Panc1 (cell line): ENCODE measurements around the gene C2CD4A. TPM values are rescaled to one million over a fixed set of nuclear protein-coding genes. Genes with fewer than 3 reads are reported as not detected.
A peak's percentile ranks its signal among the peaks of the same experiment; 100 is the strongest.

Experiments used
- ATAC-seq: fragments of 200-7000 bp; cut with Tn5 transposase; 2 replicates; pipeline ENCODE4 v1.9.1; 2020; ENCODE audit warnings: mild to moderate bottlenecking, moderate library complexity
- BruUV-seq: library from RNA; stranded (reverse); fragments of 400-500 nt; replicated peaks from 2 replicates; lab custom pipeline; 2021; lab: Mats Ljungman, UMichigan
- CTCF ChIA-PET: fragments of 300-600 bp; sonication (Branson Sonifier 250); formaldehyde crosslinking; loops from one replicate; lab custom pipeline; 2022; ENCODE audit warnings: antibody characterized with exemption; lab: Charles Lee
- POLR2A ChIA-PET: fragments of 300-600 bp; sonication (Branson Sonifier 250); formaldehyde crosslinking; loops from one replicate; lab custom pipeline; 2022; ENCODE audit warnings: antibody characterized with exemption; lab: Charles Lee
- DNase-seq: peaks from one replicate; pipeline ENCODE4 v3.0.0-alpha.2; 2010; ENCODE audit warnings: low read depth, low spot score
- H3K27ac ChIP-seq: 2 replicates; pipeline ENCODE4 v1.5.1; 2011; ENCODE audit warnings: mild to moderate bottlenecking, low read length, inconsistent platforms
- H3K27me3 ChIP-seq: fragments of 200-500 bp; sonication (Bioruptor generic); 2 replicates; pipeline ENCODE4 v1.6.0; 2014; ENCODE audit warnings: low read length, inconsistent platforms; ENCODE audit not compliant: control insufficient read depth, insufficient read depth
- H3K36me3 ChIP-seq: fragments of 200-500 bp; sonication (Bioruptor generic); 2 replicates; pipeline ENCODE4 v1.5.1; 2014; ENCODE audit warnings: inconsistent platforms, mild to moderate bottlenecking, low read length, moderate library complexity; ENCODE audit not compliant: control insufficient read depth, insufficient read depth
- H3K4me1 ChIP-seq: 2 replicates; pipeline ENCODE4 v1.5.1; 2011; ENCODE audit warnings: inconsistent platforms, mild to moderate bottlenecking, low read length, moderate library complexity; ENCODE audit not compliant: control insufficient read depth, insufficient read depth
- H3K4me3 ChIP-seq, 2 experiments: 2 replicates each; pipeline ENCODE4 v1.5.1; 2011 to 2012; ENCODE audit warnings: low read depth in 2 of 2, low read length in 2 of 2, mild to moderate bottlenecking in 2 of 2, inconsistent platforms in 1 of 2, moderate library complexity in 1 of 2
- H3K9me3 ChIP-seq: fragments of 200-500 bp; sonication (Bioruptor generic); 2 replicates; pipeline ENCODE4 v1.5.1; 2014; ENCODE audit warnings: low read depth, mild to moderate bottlenecking, inconsistent platforms, low read length, moderate library complexity; ENCODE audit not compliant: control insufficient read depth, insufficient read depth
- POLR2AphosphoS5 ChIP-seq: IDR thresholded peaks from 2 replicates; pipeline ENCODE4 v1.6.1; 2012; ENCODE audit warnings: mild to moderate bottlenecking, low read depth, low read length, moderate library complexity
- REST ChIP-seq, 2 experiments: IDR thresholded peaks; 2 replicates each; pipeline ENCODE4 v1.6.1; 2011 to 2012; ENCODE audit warnings: low read depth in 2 of 2, control low read depth in 1 of 2, low read length in 1 of 2, mild to moderate bottlenecking in 1 of 2, moderate library complexity in 1 of 2; ENCODE audit not compliant: insufficient read depth in 1 of 2
- SIN3A ChIP-seq: IDR thresholded peaks from 2 replicates; pipeline ENCODE4 v1.6.1; 2012; ENCODE audit warnings: low read depth, mild to moderate bottlenecking, low read length, moderate library complexity, borderline replicate concordance; ENCODE audit not compliant: insufficient read depth
- TCF7L2 ChIP-seq: IDR thresholded peaks from 2 replicates; pipeline ENCODE4 v1.6.1; 2011; ENCODE audit warnings: mild to moderate bottlenecking, low read depth, low read length, inconsistent platforms
- in situ Hi-C: cut with HindIII; loops from 2 replicates; pipeline ENCODE4 v1.10.0; 2016; ENCODE audit warnings: low sequenced_read_pairs, low pct_unique_long_range_greater_than_20kb
- intact Hi-C: fragments of 100-400 bp; cut with micrococcal nuclease; formaldehyde crosslinking; loops from one replicate; pipeline ENCODE4 v1.10.0; 2022; ENCODE audit not compliant: unreplicated experiment
- total RNA-seq: library from RNA; stranded (reverse); gene quantifications from one replicate; pipeline ENCODE4 v1.2.1, GENCODE V29; 2021; ENCODE audit not compliant: unreplicated experiment
- TF ChIP-seq, protein P1 (sequence below): fragments of 450-650 bp; IDR thresholded peaks from 2 replicates; pipeline ENCODE4 v1.5.1; 2017; ENCODE audit warnings: mild to moderate bottlenecking

The C2CD4A gene
- total RNA-seq, 1 experiment from 2014 or later: 0.15 TPM

DNA sequence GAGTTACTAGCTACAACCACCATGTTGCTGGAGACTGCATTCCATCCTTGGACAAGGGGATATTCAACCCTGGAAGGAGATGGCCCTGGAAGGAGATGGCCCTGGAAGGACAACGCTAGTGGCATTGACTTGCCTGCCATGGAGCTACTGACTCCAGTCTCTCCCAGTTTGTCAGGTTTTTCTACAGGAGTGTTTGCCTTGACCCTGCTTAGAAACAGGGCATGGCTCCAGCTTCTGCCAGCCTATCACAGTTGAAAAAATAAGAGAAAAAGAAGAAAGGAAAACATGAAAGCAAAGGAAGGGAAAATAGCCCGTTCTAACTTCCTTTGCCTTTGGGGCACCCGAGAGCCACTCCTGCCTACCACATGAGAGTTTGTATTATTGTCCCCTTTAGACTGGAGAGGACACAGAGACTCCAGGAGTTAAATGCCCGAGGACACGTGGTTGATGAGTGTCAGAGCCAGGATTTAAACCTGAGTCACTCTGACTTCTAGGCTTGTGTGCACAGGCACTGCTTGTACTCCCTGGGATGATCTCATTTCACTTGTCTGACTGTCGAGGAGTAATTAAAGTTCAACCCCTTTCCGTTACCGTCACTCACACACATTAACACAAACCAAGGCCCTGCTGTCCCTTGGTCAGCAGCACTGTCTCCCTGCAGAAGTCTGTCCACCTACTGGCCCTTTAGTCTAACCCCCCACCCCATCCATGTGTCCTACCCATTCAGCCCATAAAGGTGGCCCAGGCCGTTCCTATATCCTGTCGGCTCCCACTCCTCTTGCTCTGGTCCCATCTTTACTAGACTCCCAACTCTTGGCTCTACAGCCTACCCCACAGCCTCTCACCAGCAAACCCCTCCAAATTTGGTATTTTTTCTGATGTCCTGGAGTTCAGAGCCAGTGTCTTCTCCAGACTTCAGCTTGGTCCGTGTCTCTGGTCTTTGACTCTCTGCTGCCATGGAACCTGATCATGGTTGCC lies 46.1 kb downstream of the C2CD4A start:
- POLR2A ChIA-PET: no interaction called here
- no peaks in the 10 kb centered on the region for H3K4me1 ChIP-seq
- intact Hi-C loops (no loop called here), in situ Hi-C loops (no loop called here)
- ATAC-seq (peak; percentile 90), DNase-seq (no peak)
- no TSS peak for BruUV-seq
- no peak overlapping the region for H3K4me3 ChIP-seq
- TF ChIP-seq TCF7L2 (no peak), SIN3A (no peak), REST (IDR thresholded peaks at IDR 0.05; ENCODE audit: insufficient read depth in 1 of 2, low read depth in 2 of 2, low read length in 1 of 2) (no peak), POLR2AphosphoS5 (no peak)
- TF ChIP-seq, protein P1, sequence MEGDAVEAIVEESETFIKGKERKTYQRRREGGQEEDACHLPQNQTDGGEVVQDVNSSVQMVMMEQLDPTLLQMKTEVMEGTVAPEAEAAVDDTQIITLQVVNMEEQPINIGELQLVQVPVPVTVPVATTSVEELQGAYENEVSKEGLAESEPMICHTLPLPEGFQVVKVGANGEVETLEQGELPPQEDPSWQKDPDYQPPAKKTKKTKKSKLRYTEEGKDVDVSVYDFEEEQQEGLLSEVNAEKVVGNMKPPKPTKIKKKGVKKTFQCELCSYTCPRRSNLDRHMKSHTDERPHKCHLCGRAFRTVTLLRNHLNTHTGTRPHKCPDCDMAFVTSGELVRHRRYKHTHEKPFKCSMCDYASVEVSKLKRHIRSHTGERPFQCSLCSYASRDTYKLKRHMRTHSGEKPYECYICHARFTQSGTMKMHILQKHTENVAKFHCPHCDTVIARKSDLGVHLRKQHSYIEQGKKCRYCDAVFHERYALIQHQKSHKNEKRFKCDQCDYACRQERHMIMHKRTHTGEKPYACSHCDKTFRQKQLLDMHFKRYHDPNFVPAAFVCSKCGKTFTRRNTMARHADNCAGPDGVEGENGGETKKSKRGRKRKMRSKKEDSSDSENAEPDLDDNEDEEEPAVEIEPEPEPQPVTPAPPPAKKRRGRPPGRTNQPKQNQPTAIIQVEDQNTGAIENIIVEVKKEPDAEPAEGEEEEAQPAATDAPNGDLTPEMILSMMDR: no peak
- CTCF ChIA-PET: no interaction called here
- no peak overlapping the region for H3K27ac ChIP-seq
- no peaks in the 10 kb centered on the region for H3K9me3 ChIP-seq
- H3K36me3 ChIP-seq: no peaks in the 10 kb centered on the region
- H3K27me3 ChIP-seq: no peaks in the 10 kb centered on the region

DNA sequence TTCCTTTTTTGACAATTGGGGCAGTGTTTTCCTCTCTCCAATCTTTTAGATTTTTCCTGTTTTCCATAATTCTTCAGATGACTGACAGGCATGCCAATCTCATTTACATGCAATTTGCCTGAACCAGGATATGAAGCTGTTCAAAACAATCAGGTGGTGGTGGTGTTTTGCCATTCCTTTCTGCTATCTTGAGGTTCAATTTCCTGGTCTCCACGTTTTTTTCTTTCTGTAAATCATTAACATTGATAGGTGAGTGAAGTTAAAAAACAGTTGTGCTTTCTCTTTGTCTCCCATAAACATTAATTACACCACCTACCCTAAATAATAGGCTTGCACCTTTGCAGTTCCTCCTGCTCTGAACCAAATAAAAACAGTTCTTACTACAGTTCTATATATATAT lies 49.1 kb downstream of the C2CD4A start:
- BruUV-seq: no TSS peak
- CTCF ChIA-PET: no interaction called here
- Histone ChIP-seq H3K4me3 (no peak overlapping the region), H3K27ac (no peak overlapping the region), H3K4me1 (0 out of 2 replicates have a peak, but pooled peaks cover 4% of the 10 kb centered on the region), H3K27me3 (no peaks in the 10 kb centered on the region), H3K36me3 (no peaks in the 10 kb centered on the region), H3K9me3 (no peaks in the 10 kb centered on the region)
- intact Hi-C loops (no loop called here), in situ Hi-C loops (no loop called here)
- TF ChIP-seq SIN3A: no peak
- TF ChIP-seq, protein P1: no peak
- TF ChIP-seq POLR2AphosphoS5: no peak
- no peak for TF ChIP-seq REST (IDR thresholded peaks at IDR 0.05; ENCODE audit: insufficient read depth in 1 of 2, low read depth in 2 of 2, low read length in 1 of 2)
- TF ChIP-seq TCF7L2: no peak
- ATAC-seq (no peak), DNase-seq (no peak)
- POLR2A ChIA-PET: no interaction called here
